ENCODE data around the gene NHLRC2.

NHLRC2 gene

GRCh38 chr10:113950268-113950667 lies 95.8 kb downstream of the NHLRC2 start:
- H3K4me1 ChIP-seq (ENCODE audit: insufficient read depth, low read length) = 0 out of 2 replicates have a peak, but pooled peaks cover 2% of the 10 kb centered on the region
- no peaks in the 10 kb centered on the region for H3K9me3 ChIP-seq (ENCODE audit: control insufficient read depth, insufficient read depth, low read length)
- H3K9ac ChIP-seq (ENCODE audit: low read depth, low read length) = no peak overlapping the region
- no peaks in the 10 kb centered on the region for H3K36me3 ChIP-seq (ENCODE audit: insufficient read depth, low read length)

GRCh38 chr10:113953505-113954272 lies 99.2 kb downstream of the NHLRC2 start:
- Histone ChIP-seq H3K4me1 (ENCODE audit: insufficient read depth, low read length) (peaks cover 6% of the 10 kb centered on the region; the same call in 1 of the 2 replicates), H3K9me3 (ENCODE audit: control insufficient read depth, insufficient read depth, low read length) (no peaks in the 10 kb centered on the region), H3K9ac (ENCODE audit: low read depth, low read length) (no peak overlapping the region), H3K36me3 (ENCODE audit: insufficient read depth, low read length) (no peaks in the 10 kb centered on the region)

- H3K9me3 ChIP-seq (ENCODE audit: control insufficient read depth, insufficient read depth, low read length) = no peaks in the 10 kb centered on the region
- no peak overlapping the region for H3K9ac ChIP-seq (ENCODE audit: low read depth, low read length)
- peaks cover 6% of the 10 kb centered on the region; the same call in 1 of the 2 replicates for H3K4me1 ChIP-seq (ENCODE audit: insufficient read depth, low read length)
Observed at GRCh38 chr10:113954409-113954808, 99.9 kb downstream of the NHLRC2 start.

GRCh38 chr10:113957013-113957412 lies 102.6 kb downstream of the NHLRC2 start:
- Histone ChIP-seq H3K9ac (ENCODE audit: low read depth, low read length) (no peak overlapping the region), H3K9me3 (ENCODE audit: control insufficient read depth, insufficient read depth, low read length) (no peaks in the 10 kb centered on the region), H3K4me1 (ENCODE audit: insufficient read depth, low read length) (peaks cover 10% of the 10 kb centered on the region), H3K36me3 (ENCODE audit: insufficient read depth, low read length) (no peaks in the 10 kb centered on the region)

More at GRCh38 chr10:113954409-113954808, 99.9 kb downstream of the NHLRC2 start:
- H3K36me3 ChIP-seq (ENCODE audit: insufficient read depth, low read length) = no peaks in the 10 kb centered on the region

- peaks cover 10% of the 10 kb centered on the region for H3K4me1 ChIP-seq (ENCODE audit: insufficient read depth, low read length)
- H3K9me3 ChIP-seq (ENCODE audit: control insufficient read depth, insufficient read depth, low read length) = no peaks in the 10 kb centered on the region; the same call in 1 of the 2 replicates
- no peaks in the 10 kb centered on the region for H3K36me3 ChIP-seq (ENCODE audit: insufficient read depth, low read length)
- no peak overlapping the region for H3K9ac ChIP-seq (ENCODE audit: low read depth, low read length)
Observed at GRCh38 chr10:113958631-113959382, 104.3 kb downstream of the NHLRC2 start.

GRCh38 chr10:113959383-113959760 lies 104.9 kb downstream of the NHLRC2 start:
- H3K9ac ChIP-seq (ENCODE audit: low read depth, low read length) = no peak overlapping the region
- no peaks in the 10 kb centered on the region; the same call in 1 of the 2 replicates for H3K9me3 ChIP-seq (ENCODE audit: control insufficient read depth, insufficient read depth, low read length)
- H3K36me3 ChIP-seq (ENCODE audit: insufficient read depth, low read length) = no peaks in the 10 kb centered on the region
- H3K4me1 ChIP-seq (ENCODE audit: insufficient read depth, low read length) = peaks cover 10% of the 10 kb centered on the region

- H3K9me3 ChIP-seq (ENCODE audit: control insufficient read depth, insufficient read depth, low read length) = no peaks in the 10 kb centered on the region; the same call in 1 of the 2 replicates
- no peak overlapping the region for H3K9ac ChIP-seq (ENCODE audit: low read depth, low read length)
- no peaks in the 10 kb centered on the region for H3K36me3 ChIP-seq (ENCODE audit: insufficient read depth, low read length)
- peaks cover 10% of the 10 kb centered on the region for H3K4me1 ChIP-seq (ENCODE audit: insufficient read depth, low read length)
Observed at GRCh38 chr10:113960617-113961181, 106.2 kb downstream of the NHLRC2 start.

GRCh38 chr10:113961182-113962031 lies 106.9 kb downstream of the NHLRC2 start:
- Histone ChIP-seq H3K36me3 (ENCODE audit: insufficient read depth, low read length) (no peaks in the 10 kb centered on the region), H3K9ac (ENCODE audit: low read depth, low read length) (no peak overlapping the region), H3K4me1 (ENCODE audit: insufficient read depth, low read length) (peaks cover 10% of the 10 kb centered on the region), H3K9me3 (ENCODE audit: control insufficient read depth, insufficient read depth, low read length) (no peaks in the 10 kb centered on the region; the same call in 1 of the 2 replicates)

GRCh38 chr10:113965077-113965476 lies 110.6 kb downstream of the NHLRC2 start:
- H3K9me3 ChIP-seq (ENCODE audit: control insufficient read depth, insufficient read depth, low read length) = no peaks in the 10 kb centered on the region; the same call in 1 of the 2 replicates
- peaks cover 4% of the 10 kb centered on the region; the same call in 1 of the 2 replicates for H3K4me1 ChIP-seq (ENCODE audit: insufficient read depth, low read length)
- H3K9ac ChIP-seq (ENCODE audit: low read depth, low read length) = no peak overlapping the region
- H3K36me3 ChIP-seq (ENCODE audit: insufficient read depth, low read length) = no peaks in the 10 kb centered on the region

- no peaks in the 10 kb centered on the region; the same call in 1 of the 2 replicates for H3K9me3 ChIP-seq (ENCODE audit: control insufficient read depth, insufficient read depth, low read length)
- peaks cover 4% of the 10 kb centered on the region; the same call in 1 of the 2 replicates for H3K4me1 ChIP-seq (ENCODE audit: insufficient read depth, low read length)
- H3K36me3 ChIP-seq (ENCODE audit: insufficient read depth, low read length) = no peaks in the 10 kb centered on the region
- no peak overlapping the region for H3K9ac ChIP-seq (ENCODE audit: low read depth, low read length)
Observed at GRCh38 chr10:113965683-113966082, 111.2 kb downstream of the NHLRC2 start.

Measured in ES-I3 (cell line).